ENCODE results near the gene TTLL9. TPM values are rescaled to one million over a fixed set of nuclear protein-coding genes. Genes with fewer than 3 reads are reported as not detected.
A peak's percentile ranks its signal among the peaks of the same experiment; 100 is the strongest.

The TTLL9 gene
- polyA plus RNA-seq, 3 donors: 0.21 TPM; not detected in 2

- peaks cover 2 to 5% (median 2%) of the 10 kb centered on the region in 3 donors for H3K27me3 Mint-ChIP-seq (ENCODE audit: low read depth in 3 of 3)
- H3K36me3 ChIP-seq (replicated peaks in 1 of 2; ENCODE audit: control insufficient read depth in 1 of 2, insufficient read depth in 2 of 2, low read length in 2 of 2): no peaks in the 10 kb centered on the region
- WGBS (ENCODE audit: insufficient coverage): 100% methylated on average over 1 of the region's 5 CpGs
- H3K36me3 Mint-ChIP-seq: no peaks in the 10 kb centered on the region
- no peaks in the 10 kb centered on the region for H3K9me3 ChIP-seq (replicated peaks in 1 of 2; ENCODE audit: control insufficient read depth in 1 of 2, insufficient read depth in 1 of 2, low read length in 2 of 2)
- H3K9me3 Mint-ChIP-seq: no peaks in the 10 kb centered on the region
- no peaks in the 10 kb centered on the region for H4K20me1 ChIP-seq (ENCODE audit: insufficient read depth, low read length)
- no peak for DNase-seq
- no peak overlapping the region for H3K4me3 ChIP-seq (replicated peaks in 1 of 3; ENCODE audit: low read depth in 2 of 3, low read length in 3 of 3)
- H3K79me2 ChIP-seq (ENCODE audit: insufficient read depth, low read length): no peaks in the 10 kb centered on the region
- TF ChIP-seq CTCF (IDR thresholded peaks at IDR 0.05): no peak
- H3K9ac ChIP-seq (ENCODE audit: insufficient read depth, low read length, poor library complexity, severe bottlenecking): no peak overlapping the region
- H3K4me2 ChIP-seq (replicated peaks; ENCODE audit: extremely low read depth, low read length, poor library complexity, severe bottlenecking): no peak overlapping the region
- H3K4me1 Mint-ChIP-seq: peaks cover 2% of the 10 kb centered on the region
- H2AFZ ChIP-seq (ENCODE audit: insufficient read depth, low read depth, low read length, poor library complexity, severe bottlenecking): peak overlapping the region; percentile 15
- H3K4me3 Mint-ChIP-seq: peak overlapping the region in 1 of 2 donors; percentile 14
- no peaks in the 10 kb centered on the region for H3K4me1 ChIP-seq (ENCODE audit: control insufficient read depth in 1 of 2, insufficient read depth in 2 of 2, low read length in 2 of 2)
- intact Hi-C loops (cut with micrococcal nuclease): no loop called here
- H3K27ac Mint-ChIP-seq: no peak overlapping the region
- H3K27me3 ChIP-seq (ENCODE audit: control insufficient read depth in 2 of 2, insufficient read depth in 2 of 2, low read length in 2 of 2): no peaks in the 10 kb centered on the region
- H3K27ac ChIP-seq (ENCODE audit: low read depth in 1 of 2, low read length in 2 of 2): no peak overlapping the region
Observed at GRCh38 chr20:31930779-31931178, 60.3 kb downstream of the TTLL9 start.

- intact Hi-C loops (cut with micrococcal nuclease): no loop called here
- no peaks in the 10 kb centered on the region for H4K20me1 ChIP-seq (ENCODE audit: insufficient read depth, low read length)
- no peak overlapping the region for H2AFZ ChIP-seq (ENCODE audit: insufficient read depth, low read depth, low read length, poor library complexity, severe bottlenecking)
- 96% methylated on average over 7 of the region's 10 CpGs for WGBS (ENCODE audit: insufficient coverage)
- no peaks in the 10 kb centered on the region for H3K4me1 ChIP-seq (ENCODE audit: control insufficient read depth in 1 of 2, insufficient read depth in 2 of 2, low read length in 2 of 2)
- no peak for DNase-seq
- no peaks in the 10 kb centered on the region for H3K79me2 ChIP-seq (ENCODE audit: insufficient read depth, low read length)
- no peaks in the 10 kb centered on the region for H3K9me3 ChIP-seq (replicated peaks in 1 of 2; ENCODE audit: control insufficient read depth in 1 of 2, insufficient read depth in 1 of 2, low read length in 2 of 2)
- peaks cover 0 to 5% (median 2%) of the 10 kb centered on the region in 3 donors for H3K27me3 Mint-ChIP-seq (ENCODE audit: low read depth in 3 of 3)
- H3K27ac Mint-ChIP-seq: no peak overlapping the region
- no peak overlapping the region for H3K4me3 Mint-ChIP-seq
- H3K27ac ChIP-seq (ENCODE audit: low read depth in 1 of 2, low read length in 2 of 2): no peak overlapping the region
- H3K27me3 ChIP-seq (ENCODE audit: control insufficient read depth in 2 of 2, insufficient read depth in 2 of 2, low read length in 2 of 2): no peaks in the 10 kb centered on the region
- no peak overlapping the region for H3K4me2 ChIP-seq (replicated peaks; ENCODE audit: extremely low read depth, low read length, poor library complexity, severe bottlenecking)
- no peaks in the 10 kb centered on the region for H3K9me3 Mint-ChIP-seq
- TF ChIP-seq CTCF (IDR thresholded peaks at IDR 0.05): no peak
- H3K4me3 ChIP-seq (replicated peaks in 1 of 3; ENCODE audit: low read depth in 2 of 3, low read length in 3 of 3): no peak overlapping the region
- no peak overlapping the region for H3K9ac ChIP-seq (ENCODE audit: insufficient read depth, low read length, poor library complexity, severe bottlenecking)
- no peaks in the 10 kb centered on the region for H3K36me3 Mint-ChIP-seq
- H3K36me3 ChIP-seq (replicated peaks in 1 of 2; ENCODE audit: control insufficient read depth in 1 of 2, insufficient read depth in 2 of 2, low read length in 2 of 2): no peaks in the 10 kb centered on the region
- H3K4me1 Mint-ChIP-seq: peaks cover 2% of the 10 kb centered on the region
Observed at GRCh38 chr20:31933698-31934097, 63.3 kb downstream of the TTLL9 start.

Measured in CD14-positive monocyte (primary cell).